GM20431 (cell line): ENCODE data around the gene CCDC160.

Experiments
- in situ Hi-C: fragments of 300-500 bp; cut with MseI, MboI; formaldehyde crosslinking; loops from one replicate; pipeline ENCODE4 v1.15.0; 2020; ENCODE audit warnings: low sequenced_read_pairs; ENCODE audit not compliant: unreplicated experiment

Gene CCDC160

DNA sequence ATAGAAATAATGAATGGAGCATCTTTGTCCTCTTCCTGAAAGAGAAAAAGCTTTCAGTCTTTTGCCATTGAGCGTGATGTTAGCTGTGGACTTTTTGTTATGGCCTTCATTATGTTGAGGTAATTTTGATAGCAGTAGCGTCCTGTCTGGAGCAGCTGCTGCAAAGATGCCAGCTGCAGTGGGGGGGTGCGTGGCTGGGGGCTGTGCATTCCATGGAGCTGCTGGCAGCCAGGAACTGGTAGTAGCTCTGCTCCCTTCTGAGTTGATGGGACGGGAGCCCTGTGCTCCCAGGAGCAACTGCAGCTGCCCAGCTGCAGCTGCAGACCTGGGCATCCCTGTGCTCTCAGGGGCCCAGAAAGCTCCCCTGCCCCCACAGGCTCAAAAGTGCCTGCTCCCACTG is 50.4 kb downstream of the CCDC160 start:
- in situ Hi-C loops, result no loop called here

- in situ Hi-C loops, result no loop called here
These were observed 57.6 kb downstream of the CCDC160 start for GRCh38 chrX:134294548-134294947.
